Measurements from ENCODE around the gene PBX3.

PBX3 gene

DNA sequence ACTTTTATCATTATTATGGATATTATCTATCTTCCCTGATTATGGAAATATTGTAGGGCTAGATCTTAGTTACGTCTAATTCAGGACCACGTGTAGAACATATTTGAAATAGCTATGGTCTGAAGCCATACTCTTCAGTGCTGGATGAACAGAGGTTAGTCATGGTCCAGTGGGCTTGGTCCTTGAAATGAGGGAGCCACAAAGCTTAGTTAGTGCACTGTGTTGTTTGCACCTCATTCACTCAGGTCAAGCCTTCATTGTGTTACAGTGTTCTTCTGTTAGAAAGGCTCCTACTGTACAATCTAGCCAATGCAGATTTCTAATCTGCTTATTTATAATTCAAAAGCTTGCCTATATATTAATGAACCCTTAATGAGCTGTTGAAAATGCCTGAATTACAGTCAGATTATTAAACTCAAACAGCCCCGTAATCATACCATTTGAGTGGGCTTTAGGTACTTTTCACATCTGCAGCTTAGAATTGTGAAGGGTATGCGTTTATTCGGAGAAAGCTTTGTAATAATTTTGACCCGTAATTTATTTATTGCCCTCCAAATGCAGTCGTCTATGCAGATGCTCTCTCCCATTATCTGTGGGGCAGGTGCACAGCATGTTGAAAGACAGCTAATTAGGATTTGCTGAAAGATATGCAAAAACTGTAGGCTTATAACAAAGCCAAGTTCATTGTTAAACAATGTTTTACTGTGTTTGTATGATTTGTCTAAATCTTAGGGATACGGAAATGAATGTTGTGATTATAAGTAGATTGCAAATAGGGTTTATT, 164.9 kb downstream of the PBX3 start:
- no peak for DNase-seq

DNA sequence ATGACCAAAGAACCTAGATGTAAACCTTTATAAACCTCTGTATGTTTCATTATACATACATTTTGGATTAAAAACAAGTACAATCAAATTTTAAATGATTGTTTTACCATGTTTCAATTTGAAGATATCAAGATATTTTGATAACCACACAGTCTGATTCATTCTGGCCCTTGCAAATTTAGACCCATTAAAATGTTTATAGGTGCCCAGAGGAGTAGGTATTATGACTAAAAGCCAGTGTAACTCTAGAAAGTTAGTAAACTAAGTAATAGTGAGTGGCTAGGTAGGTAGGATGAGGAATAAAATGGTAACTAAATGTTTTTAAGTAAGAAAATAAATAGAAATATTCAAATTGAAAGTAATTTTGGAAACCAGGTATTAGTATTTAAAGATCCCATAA, 165.5 kb downstream of the PBX3 start:
- DNase-seq, result no peak

DNA sequence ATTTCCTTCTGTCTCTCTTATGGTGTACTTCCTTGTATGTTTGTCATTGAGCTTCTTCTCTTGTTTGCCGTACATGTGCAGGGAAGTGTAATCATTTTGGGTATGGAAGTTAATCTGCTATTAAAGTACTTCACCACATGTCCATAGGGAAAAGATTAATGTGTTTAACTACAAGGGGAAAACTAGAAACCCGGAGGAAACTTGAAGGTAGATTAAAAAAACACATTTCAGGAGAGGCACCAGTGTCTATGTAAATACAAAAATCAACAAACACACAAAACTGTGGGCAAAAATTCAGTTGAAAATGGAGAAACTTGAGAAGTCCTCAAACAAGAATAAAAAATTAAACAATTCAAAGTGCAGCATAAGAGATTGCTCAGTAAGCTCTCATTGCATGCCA, 166.4 kb downstream of the PBX3 start:
- DNase-seq, result no peak

DNA sequence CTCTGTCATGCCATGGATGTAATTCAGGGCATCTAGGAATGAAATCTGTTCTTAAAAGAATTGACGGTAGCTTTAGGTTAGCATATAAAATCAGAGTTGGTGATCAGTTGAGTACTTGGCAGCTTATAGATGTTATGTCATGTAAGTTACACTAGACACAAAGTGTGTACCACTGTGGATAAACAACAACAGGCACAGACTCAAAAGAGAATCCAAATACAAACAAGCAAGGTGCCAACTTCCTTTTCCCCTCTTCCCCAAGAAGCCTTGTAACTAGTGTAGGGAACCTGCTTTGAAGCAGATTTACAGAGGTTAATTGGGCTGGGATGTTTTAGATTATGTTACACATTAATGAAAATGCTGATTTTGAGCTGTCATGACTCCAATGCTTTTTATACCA, 167.2 kb downstream of the PBX3 start:
- DNase-seq, result no peak

DNA sequence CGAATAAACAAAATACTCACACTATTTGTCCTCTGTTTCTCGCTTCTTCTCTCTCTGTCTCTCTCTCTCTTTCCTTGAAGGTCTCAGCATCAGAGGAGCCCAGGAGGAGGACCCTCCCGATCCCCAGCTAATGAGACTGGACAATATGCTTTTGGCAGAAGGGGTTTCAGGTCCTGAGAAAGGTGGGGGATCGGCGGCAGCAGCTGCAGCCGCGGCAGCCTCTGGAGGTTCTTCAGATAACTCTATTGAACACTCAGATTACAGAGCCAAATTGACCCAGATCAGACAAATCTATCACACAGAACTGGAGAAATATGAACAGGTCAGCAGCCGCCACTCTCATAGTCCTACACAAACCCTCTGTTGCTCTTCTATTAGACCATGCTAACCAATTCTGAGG, 168.4 kb downstream of the PBX3 start:
- DNase-seq, result no peak

GRCh38 chr9:125919565-125919964, 172.4 kb downstream of the PBX3 start:
- no peak for DNase-seq

- DNase-seq, result no peak
Measured at GRCh38 chr9:125920402-125920801, 173.2 kb downstream of the PBX3 start.

- no peak for DNase-seq
Measured at GRCh38 chr9:125922854-125923253, 175.7 kb downstream of the PBX3 start.

GRCh38 chr9:125924351-125924750, 177.2 kb downstream of the PBX3 start:
- DNase-seq, result no peak

- DNase-seq, result no peak
Measured at GRCh38 chr9:125926936-125927335, 179.8 kb downstream of the PBX3 start.

- no peak for DNase-seq
Measured at GRCh38 chr9:125929846-125930245, 182.7 kb downstream of the PBX3 start.

DNA sequence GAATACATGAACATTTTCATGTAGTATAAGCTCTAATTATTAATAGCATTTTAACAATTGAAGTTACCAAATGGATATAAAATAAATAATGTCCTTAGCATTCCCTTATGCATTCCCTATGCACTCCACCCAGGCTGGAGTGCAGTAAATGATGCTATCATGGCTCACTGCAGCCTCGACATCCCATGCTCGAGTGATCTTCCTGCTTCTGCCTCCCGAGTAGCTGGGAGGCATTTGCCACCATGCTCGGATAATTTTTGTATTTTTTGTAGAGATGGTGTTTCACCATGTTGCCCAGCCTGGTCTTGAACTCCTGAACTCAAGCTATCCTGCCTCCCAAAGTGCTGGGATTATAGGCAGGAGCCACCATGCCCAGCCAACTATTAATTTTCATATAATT, 184.0 kb downstream of the PBX3 start:
- no peak for DNase-seq

DNA sequence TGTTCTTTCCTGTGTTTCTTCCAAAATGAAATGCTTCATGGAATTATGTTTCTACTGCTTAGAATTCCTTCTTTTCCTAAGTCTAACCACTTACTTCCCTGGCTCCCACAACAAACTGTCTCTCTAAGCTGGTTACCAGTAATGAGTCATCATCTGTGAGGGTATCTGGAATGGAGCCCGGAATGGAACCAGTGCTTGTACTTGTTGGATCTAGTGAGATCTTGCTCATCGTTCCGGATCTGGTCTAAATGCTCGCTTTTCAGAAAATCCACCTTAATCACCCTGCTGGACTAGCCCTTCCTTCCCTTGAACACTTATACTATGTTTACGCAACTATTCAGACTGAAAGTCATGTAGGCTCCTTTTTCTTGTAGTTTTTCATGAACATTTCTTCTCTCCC, 184.8 kb downstream of the PBX3 start:
- DNase-seq, result no peak

- no peak for DNase-seq
Measured at GRCh38 chr9:125932746-125933455, 185.7 kb downstream of the PBX3 start.

GRCh38 chr9:125942125-125942524, 195.0 kb downstream of the PBX3 start:
- DNase-seq, result no peak

GRCh38 chr9:125943831-125944230, 196.7 kb downstream of the PBX3 start:
- DNase-seq, result no peak

GRCh38 chr9:125946397-125946796, 199.2 kb downstream of the PBX3 start:
- DNase-seq, result no peak

DNA sequence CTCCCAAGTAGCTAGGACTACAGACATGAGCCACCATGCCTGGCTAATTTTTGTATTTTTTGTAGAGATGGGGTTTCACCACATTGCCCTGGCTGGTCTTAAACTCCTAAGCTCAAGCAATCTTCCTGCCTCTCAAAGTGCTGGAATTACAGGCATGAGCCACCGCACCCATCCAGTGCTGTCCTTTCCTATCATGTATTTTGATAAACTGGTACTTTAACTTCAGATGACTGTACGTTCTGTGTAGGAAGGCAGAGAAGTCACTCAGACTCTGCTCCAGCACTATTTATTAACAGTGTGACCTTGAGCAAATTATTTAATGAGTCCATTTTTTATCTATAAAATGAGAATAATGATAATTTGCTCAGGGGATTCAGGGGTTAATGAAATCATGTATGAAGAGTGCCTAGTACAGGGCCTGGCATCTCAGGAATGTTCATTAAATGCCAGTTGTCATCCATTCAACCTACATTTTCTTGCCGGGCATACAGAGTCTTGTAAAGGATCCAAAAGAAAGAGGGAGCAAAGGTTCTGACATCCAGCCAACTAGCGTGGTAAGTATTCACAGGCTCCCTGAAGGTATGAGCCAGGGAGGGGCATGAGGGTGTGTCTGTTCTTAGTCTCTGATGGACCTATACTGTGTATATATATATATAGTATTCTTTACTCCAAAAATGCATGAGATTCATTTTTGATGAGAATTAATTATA, 201.9 kb downstream of the PBX3 start:
- no peak for DNase-seq

GRCh38 chr9:125949703-125950460, 202.7 kb downstream of the PBX3 start:
- no peak for DNase-seq

DNA sequence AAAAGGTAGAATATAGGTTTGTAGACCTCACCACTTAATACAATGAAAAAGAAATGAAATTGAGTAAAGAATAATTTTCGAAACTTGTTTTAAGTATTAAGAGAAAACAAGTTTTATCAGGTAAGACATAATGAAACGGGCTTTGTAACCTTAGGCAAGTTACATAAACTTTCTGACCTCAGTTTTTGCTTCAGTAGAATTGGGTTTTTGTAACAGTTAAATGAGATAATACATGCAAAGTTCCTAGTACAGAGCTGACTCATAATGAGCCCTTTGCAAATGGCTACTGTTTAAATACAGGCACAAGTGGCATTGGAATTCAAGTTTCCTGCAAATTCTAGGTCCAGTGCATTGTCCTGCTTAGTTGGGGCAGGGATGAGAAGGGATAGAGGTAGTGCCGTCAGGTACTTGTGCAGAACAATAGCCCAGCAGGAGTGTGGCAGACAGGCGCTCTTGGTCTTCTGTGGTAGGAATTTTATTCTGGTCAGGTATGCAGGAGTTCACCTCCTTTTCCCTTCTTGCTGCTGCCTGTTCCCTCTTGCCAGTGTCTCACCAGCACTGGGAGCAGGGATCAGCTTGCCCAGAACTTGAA, 203.8 kb downstream of the PBX3 start:
- DNase-seq, result no peak

DNA sequence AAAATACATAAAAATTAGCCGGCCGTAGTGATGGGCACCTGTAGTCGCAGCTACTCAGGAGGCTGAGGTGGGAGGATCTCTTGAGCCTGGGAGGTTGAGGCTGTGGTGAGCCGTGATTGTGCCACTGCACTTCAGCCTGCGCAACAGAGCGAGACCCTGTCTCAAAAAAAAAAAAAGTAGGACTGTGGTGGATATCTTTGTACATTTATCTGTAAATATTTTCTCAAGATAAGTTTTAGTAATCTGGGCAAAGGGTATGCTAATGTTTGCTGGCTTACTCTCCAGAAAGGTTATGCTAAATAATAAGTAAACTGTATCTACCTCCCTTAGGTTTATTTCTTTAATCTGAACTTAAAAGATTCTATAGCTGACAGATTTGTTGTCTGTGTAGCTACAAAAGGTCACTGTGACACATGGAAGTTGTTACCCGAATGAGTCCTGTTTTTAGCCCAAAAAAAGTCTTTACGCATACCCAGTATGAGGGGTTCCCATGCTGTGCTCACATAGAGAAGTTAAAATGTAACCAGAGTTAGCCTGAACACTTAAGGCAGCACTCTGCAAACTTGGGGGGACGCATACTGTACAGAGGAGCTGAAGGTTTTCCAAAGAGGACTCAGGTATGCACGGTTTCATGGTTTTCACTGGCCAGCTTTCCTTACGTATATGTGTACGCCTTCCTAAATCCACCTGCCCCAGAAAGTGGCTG, 206.3 kb downstream of the PBX3 start:
- DNase-seq, result no peak

DNA sequence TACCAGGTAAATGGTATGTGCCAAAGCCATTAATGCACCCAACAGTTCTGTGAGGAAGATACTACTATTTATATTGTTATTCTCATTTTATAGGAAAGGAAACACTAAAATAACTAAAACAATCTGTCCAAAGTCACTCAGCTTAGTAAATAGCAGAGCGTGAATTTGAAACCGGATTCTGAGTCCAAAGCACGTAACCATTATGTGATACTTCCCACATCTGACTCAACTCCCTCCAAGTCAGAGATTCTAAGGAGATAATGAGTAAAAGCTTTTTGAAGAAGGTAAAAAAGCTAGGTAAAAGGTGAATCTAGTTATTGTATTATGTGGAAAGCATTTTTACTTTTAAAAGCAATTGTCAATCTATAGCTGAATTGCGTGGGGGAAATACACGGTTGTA, 208.9 kb downstream of the PBX3 start:
- DNase-seq, result no peak

All from bone marrow (tissue), 2 donors.